HG03045 (cell line): ENCODE data around the gene UACA.
"Not testable (repeated sequence)": the region's sequence is repeated elsewhere in the genome, so short reads cannot be mapped to it uniquely, and the experiment has no call there.

ENCODE experiments used
- ATAC-seq: cut with Tn5 transposase; IDR thresholded peaks from one replicate; pipeline ENCODE4 v1.9.1; 2021; ENCODE audit warnings: mild to moderate bottlenecking, moderate library complexity; ENCODE audit not compliant: unreplicated experiment

UACA gene

GRCh38 chr15:70629735-70630273 lies 133.6 kb downstream of the UACA start:
- no peak for ATAC-seq

- no peak for ATAC-seq
Observed at GRCh38 chr15:70628549-70628896, 134.8 kb downstream of the UACA start.

GRCh38 chr15:70627734-70628548 lies 135.4 kb downstream of the UACA start:
- ATAC-seq = no peak

- no peak for ATAC-seq
Observed at GRCh38 chr15:70627322-70627721, 136.0 kb downstream of the UACA start.

- ATAC-seq = no peak
Observed at GRCh38 chr15:70625438-70625837, 137.9 kb downstream of the UACA start.

- no peak for ATAC-seq
Observed at GRCh38 chr15:70625011-70625410, 138.3 kb downstream of the UACA start.

GRCh38 chr15:70618929-70619328 lies 144.4 kb downstream of the UACA start:
- ATAC-seq = no peak

GRCh38 chr15:70617911-70618287 lies 145.5 kb downstream of the UACA start:
- no peak for ATAC-seq

GRCh38 chr15:70617076-70617910 lies 146.1 kb downstream of the UACA start:
- no peak for ATAC-seq

GRCh38 chr15:70616311-70616756 lies 147.0 kb downstream of the UACA start:
- ATAC-seq = not testable (repeated sequence)

- ATAC-seq = no peak
Observed at GRCh38 chr15:70615435-70616310, 147.7 kb downstream of the UACA start.

GRCh38 chr15:70614221-70614620 lies 149.1 kb downstream of the UACA start:
- ATAC-seq = no peak

GRCh38 chr15:70613271-70613670 lies 150.1 kb downstream of the UACA start:
- no peak for ATAC-seq

- ATAC-seq = no peak
Observed at GRCh38 chr15:70611286-70611685, 152.1 kb downstream of the UACA start.

- no peak for ATAC-seq
Observed at GRCh38 chr15:70610541-70610940, 152.8 kb downstream of the UACA start.

- no peak for ATAC-seq
Observed at GRCh38 chr15:70609889-70610288, 153.5 kb downstream of the UACA start.

- no peak for ATAC-seq
Observed at GRCh38 chr15:70608144-70608543, 155.2 kb downstream of the UACA start.

- ATAC-seq = no peak
Observed at GRCh38 chr15:70605606-70606410, 157.6 kb downstream of the UACA start.

- no peak for ATAC-seq
Observed at GRCh38 chr15:70604666-70605315, 158.6 kb downstream of the UACA start.
